HEK293 (cell line): ENCODE measurements around the gene FOXM1.

ENCODE experiments used
- GFI1B ChIP-seq: fragments of 450-650 bp; formaldehyde crosslinking; IDR thresholded peaks from 2 replicates; pipeline ENCODE4 v1.5.1; 2016; ENCODE audit warnings: missing biosample characterization, missing genetic modification characterization
- HIC1 ChIP-seq: fragments of 450-650 bp; formaldehyde crosslinking; IDR thresholded peaks from 2 replicates; pipeline ENCODE4 v1.5.1; 2016; ENCODE audit warnings: missing biosample characterization, missing genetic modification characterization
- KLF16 ChIP-seq: fragments of 450-650 bp; formaldehyde crosslinking; IDR thresholded peaks from 2 replicates; pipeline ENCODE4 v1.5.1; 2017; ENCODE audit warnings: missing biosample characterization, missing genetic modification characterization
- KLF17 ChIP-seq: fragments of 450-650 bp; formaldehyde crosslinking; IDR thresholded peaks from 2 replicates; pipeline ENCODE4 v1.5.1; 2016; ENCODE audit warnings: missing biosample characterization, missing genetic modification characterization
- MEIS1 ChIP-seq: sonication (generic); formaldehyde crosslinking; IDR thresholded peaks from 2 replicates; pipeline ENCODE4 v1.8.1; 2022; ENCODE audit warnings: missing genetic modification reagents, mild to moderate bottlenecking, borderline replicate concordance
- OVOL3 ChIP-seq: fragments of 450-650 bp; formaldehyde crosslinking; IDR thresholded peaks from 2 replicates; pipeline ENCODE4 v1.5.1; 2016; ENCODE audit warnings: missing biosample characterization, missing genetic modification characterization
- PRDM6 ChIP-seq: fragments of 450-650 bp; formaldehyde crosslinking; IDR thresholded peaks from 2 replicates; pipeline ENCODE4 v1.5.1; 2017; ENCODE audit warnings: missing biosample characterization, missing genetic modification characterization
- SCRT2 ChIP-seq: fragments of 450-650 bp; formaldehyde crosslinking; IDR thresholded peaks from 2 replicates; pipeline ENCODE4 v1.5.1; 2016; ENCODE audit warnings: missing biosample characterization, missing genetic modification characterization
- WT1 ChIP-seq: fragments of 450-650 bp; formaldehyde crosslinking; IDR thresholded peaks from 2 replicates; pipeline ENCODE4 v1.5.1; 2016; ENCODE audit warnings: missing biosample characterization, missing genetic modification characterization
- ZBTB7A ChIP-seq: fragments of 450-650 bp; formaldehyde crosslinking; IDR thresholded peaks from 2 replicates; pipeline ENCODE4 v1.5.1; 2016; ENCODE audit warnings: low read depth, missing biosample characterization, missing genetic modification characterization
- ZFHX2 ChIP-seq: fragments of 450-650 bp; formaldehyde crosslinking; conservative IDR thresholded peaks from 2 replicates; pipeline ENCODE4 v1.5.1; 2016; ENCODE audit warnings: missing biosample characterization, missing genetic modification characterization
- ZFP37 ChIP-seq: fragments of 450-650 bp; formaldehyde crosslinking; IDR thresholded peaks from 2 replicates; pipeline ENCODE4 v1.5.1; 2016; ENCODE audit warnings: missing biosample characterization, missing genetic modification characterization
- ZNF132 ChIP-seq: fragments of 450-650 bp; formaldehyde crosslinking; IDR thresholded peaks from 2 replicates; pipeline ENCODE4 v1.5.1; 2017; ENCODE audit warnings: missing biosample characterization, missing genetic modification characterization, borderline replicate concordance
- ZNF19 ChIP-seq: fragments of 450-650 bp; formaldehyde crosslinking; IDR thresholded peaks from 2 replicates; pipeline ENCODE4; 2016; ENCODE audit warnings: missing biosample characterization, missing genetic modification characterization, low read depth
- ZNF211 ChIP-seq: fragments of 450-650 bp; formaldehyde crosslinking; IDR thresholded peaks from 2 replicates; pipeline ENCODE4 v1.5.1; 2016; ENCODE audit warnings: low read depth, missing biosample characterization, missing genetic modification characterization
- ZNF221 ChIP-seq: fragments of 450-650 bp; formaldehyde crosslinking; IDR thresholded peaks from 2 replicates; pipeline ENCODE4 v1.5.1; 2017; ENCODE audit warnings: missing biosample characterization, missing genetic modification characterization, borderline replicate concordance
- ZNF280D ChIP-seq: fragments of 450-650 bp; formaldehyde crosslinking; IDR thresholded peaks from 2 replicates; pipeline ENCODE4 v1.5.1; 2016; ENCODE audit warnings: missing biosample characterization, missing genetic modification characterization
- ZNF311 ChIP-seq: fragments of 450-650 bp; formaldehyde crosslinking; IDR thresholded peaks from 2 replicates; pipeline ENCODE4 v1.5.1; 2017; ENCODE audit warnings: missing biosample characterization, missing genetic modification characterization, borderline replicate concordance
- ZNF366 ChIP-seq: fragments of 450-650 bp; formaldehyde crosslinking; conservative IDR thresholded peaks from 2 replicates; pipeline ENCODE4 v1.5.1; 2016; ENCODE audit warnings: missing biosample characterization, missing genetic modification characterization
- ZNF518A ChIP-seq: fragments of 450-650 bp; formaldehyde crosslinking; conservative IDR thresholded peaks from 2 replicates; pipeline ENCODE4 v1.5.1; 2016; ENCODE audit warnings: low read depth, missing biosample characterization, missing genetic modification characterization
- ZNF544 ChIP-seq: fragments of 450-650 bp; formaldehyde crosslinking; IDR thresholded peaks from 2 replicates; pipeline ENCODE4 v1.5.0; 2017; ENCODE audit warnings: missing biosample characterization, missing genetic modification characterization
- ZNF548 ChIP-seq: fragments of 450-650 bp; formaldehyde crosslinking; IDR thresholded peaks from 2 replicates; pipeline ENCODE4 v1.5.1; 2016; ENCODE audit warnings: missing biosample characterization, missing genetic modification characterization
- ZNF776 ChIP-seq: fragments of 450-650 bp; formaldehyde crosslinking; IDR thresholded peaks from 2 replicates; pipeline ENCODE4 v1.5.0; 2017; ENCODE audit warnings: missing biosample characterization, missing genetic modification characterization, borderline replicate concordance
- ZSCAN4 ChIP-seq: fragments of 450-650 bp; formaldehyde crosslinking; IDR thresholded peaks from 2 replicates; pipeline ENCODE4 v1.5.1; 2017; ENCODE audit warnings: missing biosample characterization, missing genetic modification characterization

FOXM1 gene

GRCh38 chr12:2890388-2891239 lies 13.6 kb upstream of the FOXM1 start, which contains the start of gene TULP3 (continued):
- no peak for TF ChIP-seq ZNF211 (tag by site-specific recombination)
- TF ChIP-seq ZNF19 (tag by site-specific recombination): no peak
- peak; percentile 97; the same call in 1 of the 2 replicates for TF ChIP-seq HIC1 (tag by site-specific recombination)
- no peak for TF ChIP-seq ZNF280D (tag by site-specific recombination)
- no peak for TF ChIP-seq ZNF221 (tag by site-specific recombination)
- 0 out of 2 replicates have a peak, but pooled peaks have one; percentile 21 for TF ChIP-seq OVOL3 (tag by site-specific recombination)
- TF ChIP-seq ZBTB7A (tag by site-specific recombination): peak; percentile 82; the same call in 1 of the 2 replicates
- TF ChIP-seq KLF16: peak; percentile 66; the same call in 1 of the 2 replicates
- no peak for TF ChIP-seq ZNF366 (tag by site-specific recombination)
- TF ChIP-seq GFI1B (tag by site-specific recombination): no peak
- peak; percentile 17; the same call in 1 of the 2 replicates for TF ChIP-seq ZSCAN4 (tag by site-specific recombination)
- TF ChIP-seq ZNF544 (tag by site-specific recombination): no peak
- no peak for TF ChIP-seq MEIS1 (CRISPR knock-in tag)
- TF ChIP-seq ZNF776 (tag by site-specific recombination): no peak
- peak; percentile 32; the same call in 1 of the 2 replicates for TF ChIP-seq ZFHX2 (tag by site-specific recombination)
- no peak for TF ChIP-seq PRDM6
- peak; percentile 21 for TF ChIP-seq ZFP37
- TF ChIP-seq ZNF548 (tag by site-specific recombination): no peak
- no peak for TF ChIP-seq SCRT2 (tag by site-specific recombination)
- peak; percentile 40; the same call in 1 of the 2 replicates for TF ChIP-seq WT1 (tag by site-specific recombination)
- peak; percentile 75; the same call in 1 of the 2 replicates for TF ChIP-seq KLF17
- no peak for TF ChIP-seq ZNF311 (tag by site-specific recombination)
- TF ChIP-seq ZNF132: no peak
- TF ChIP-seq ZNF518A: no peak
